Fibroblast of lung (primary cell): ENCODE results near the gene ADGRD1. TPM values are rescaled to one million over a fixed set of nuclear protein-coding genes. Genes with fewer than 3 reads are reported as not detected.
"Not testable (repeated sequence)": the region's sequence is repeated elsewhere in the genome, so short reads cannot be mapped to it uniquely, and the experiment has no call there.

Source experiments
- DNase-seq, 2 donors: peaks; one replicate each; pipeline versions ENCODE4 v3.0.0 to v3.0.0-alpha.2; 2010; ENCODE audit warnings: low read depth in 2 of 2
- H2AFZ ChIP-seq: 2 replicates; pipeline ENCODE4 v1.5.1; 2012; ENCODE audit warnings: low read length, control low read depth, inconsistent platforms
- H3K27ac ChIP-seq: 2 replicates; pipeline ENCODE4 v1.5.1; 2011; ENCODE audit warnings: low read length, control low read depth; ENCODE audit not compliant: insufficient read depth
- H3K27me3 ChIP-seq: 2 replicates; pipeline ENCODE4 v1.5.1; 2011; ENCODE audit warnings: mild to moderate bottlenecking, low read length; ENCODE audit not compliant: control insufficient read depth, insufficient read depth
- H3K36me3 ChIP-seq: 2 replicates; pipeline ENCODE4 v1.5.1; 2011; ENCODE audit warnings: low read length; ENCODE audit not compliant: control insufficient read depth, insufficient read depth
- H3K4me1 ChIP-seq: 2 replicates; pipeline ENCODE4 v1.5.1; 2011; ENCODE audit warnings: low read length; ENCODE audit not compliant: control insufficient read depth, insufficient read depth; ENCODE audit errors: extremely low read depth
- H3K4me2 ChIP-seq: 2 replicates; pipeline ENCODE4 v1.5.1; 2011; ENCODE audit warnings: low read length, control low read depth; ENCODE audit not compliant: insufficient read depth; ENCODE audit errors: extremely low read depth
- H3K4me3 ChIP-seq, 4 experiments: fragments of 200-600 bp in 1 of 4; sonication (generic) in 1 of 4; replicated peaks in 1 of 4; 2 replicates each; pipeline ENCODE4 v1.5.1; 2011 to 2016; ENCODE audit warnings: low read length in 4 of 4, low read depth in 3 of 4, mild to moderate bottlenecking in 3 of 4, control low read depth in 2 of 4, inconsistent platforms in 1 of 4, mixed read lengths in 1 of 4; ENCODE audit not compliant: insufficient read depth in 1 of 4; ENCODE audit errors: control extremely low read depth in 1 of 4
- H3K79me2 ChIP-seq: 2 replicates; pipeline ENCODE4 v1.5.1; 2012; ENCODE audit warnings: mild to moderate bottlenecking, low read length, inconsistent platforms; ENCODE audit not compliant: control insufficient read depth, insufficient read depth
- H3K9ac ChIP-seq: 2 replicates; pipeline ENCODE4 v1.5.1; 2011; ENCODE audit warnings: mild to moderate bottlenecking, low read length, control low read depth; ENCODE audit not compliant: insufficient read depth
- H3K9me3 ChIP-seq: 2 replicates; pipeline ENCODE4 v1.5.1; 2012; ENCODE audit warnings: low read depth, low read length; ENCODE audit not compliant: control insufficient read depth, insufficient read depth
- H4K20me1 ChIP-seq: 2 replicates; pipeline ENCODE4 v1.5.1; 2011; ENCODE audit warnings: low read length; ENCODE audit not compliant: control insufficient read depth, insufficient read depth; ENCODE audit errors: extremely low read depth
- EZH2 ChIP-seq: IDR thresholded peaks from 2 replicates; pipeline ENCODE4 v1.5.1; 2012; ENCODE audit warnings: low read length, control low read depth, mild to moderate bottlenecking; ENCODE audit errors: missing control alignments
- polyA plus RNA-seq, 2 donors: library from polyadenylated mRNA; depleted of rRNA in 1 of 2; stranded (reverse) in 1 of 2; unstranded in 1 of 2; fragments of >200 nt; gene quantifications; 2 replicates each; pipeline ENCODE4 v1.2.1, GENCODE V29; 2011 to 2012; ENCODE audit warnings: missing spikeins in 1 of 2
- total RNA-seq: library from RNA; depleted of rRNA; stranded (reverse); fragments of >200 nt; gene quantifications from 2 replicates; pipeline ENCODE4 v1.2.1, GENCODE V29; 2014
- TF ChIP-seq, protein P1 (sequence below), 2 donors: IDR thresholded peaks in 1 of 2; conservative IDR thresholded peaks in 1 of 2; 1 replicate in 1 of 2; 2 replicates in 1 of 2; pipeline ENCODE4 v1.5.1; 2011 to 2012; ENCODE audit warnings: low read length in 2 of 2, control low read depth in 1 of 2, inconsistent platforms in 1 of 2, low read depth in 1 of 2, mild to moderate bottlenecking in 1 of 2

Gene ADGRD1
- total and polyA plus RNA-seq, 2 donors (not counting 1 experiment from before 2014, with no cell fraction given) = 7.3 to 11.6 TPM

DNA sequence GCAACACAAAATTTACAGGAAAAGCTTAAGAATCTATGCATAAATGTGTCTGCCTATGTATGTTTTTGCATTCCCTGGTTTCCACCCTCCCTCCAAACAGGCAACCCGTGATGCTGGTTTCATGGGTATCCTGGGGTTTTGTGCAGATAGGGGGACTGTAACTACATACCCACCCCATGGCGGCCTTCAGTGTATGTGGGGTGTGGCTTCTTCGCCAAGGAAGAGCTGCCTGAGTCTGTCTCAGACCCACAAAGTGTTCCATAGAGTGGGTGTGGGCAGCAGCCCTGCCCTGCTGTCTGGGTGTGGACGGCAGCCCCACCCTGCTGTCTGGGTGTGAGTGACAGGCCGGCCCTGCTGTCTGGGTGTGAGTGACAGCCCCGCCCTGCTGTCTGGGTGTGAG, 174.8 kb downstream of the ADGRD1 start:
- Histone ChIP-seq H3K79me2 (no peaks in the 10 kb centered on the region), H3K9ac (no peak overlapping the region)
- DNase-seq = no peak

DNA sequence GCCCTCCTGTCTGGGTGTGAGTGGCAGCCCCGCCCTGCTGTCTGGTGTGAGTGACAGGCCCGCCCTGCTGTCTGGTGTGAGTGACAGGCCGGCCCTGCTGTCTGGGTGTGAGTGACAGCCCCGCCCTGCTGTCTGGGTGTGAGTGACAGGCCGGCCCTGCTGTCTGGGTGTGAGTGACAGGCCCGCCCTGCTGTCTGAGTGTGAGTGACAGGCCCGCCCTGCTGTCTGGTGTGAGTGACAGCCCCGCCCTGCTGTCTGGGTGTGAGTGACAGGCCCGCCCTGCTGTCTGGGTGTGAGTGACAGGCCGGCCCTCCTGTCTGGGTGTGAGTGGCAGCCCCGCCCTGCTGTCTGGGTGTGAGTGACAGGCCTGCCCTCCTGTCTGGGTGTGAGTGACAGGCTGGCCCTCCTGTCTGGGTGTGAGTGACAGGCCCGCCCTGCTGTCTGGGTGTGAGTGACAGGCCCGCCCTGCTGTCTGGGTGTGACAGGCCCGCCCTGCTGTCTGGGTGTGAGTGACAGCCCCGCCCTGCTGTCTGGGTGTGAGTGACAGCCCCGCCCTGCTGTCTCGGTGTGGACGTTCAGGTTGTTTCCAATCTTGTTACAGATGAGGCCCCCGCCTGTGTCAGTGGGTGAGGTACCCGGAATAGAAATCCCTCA, 175.4 kb downstream of the ADGRD1 start:
- H3K27ac ChIP-seq, H3K9ac ChIP-seq, H3K4me1 ChIP-seq, H3K4me2 ChIP-seq, H3K9me3 ChIP-seq, H3K4me3 ChIP-seq, H3K79me2 ChIP-seq, DNase-seq, H4K20me1 ChIP-seq, H2AFZ ChIP-seq, H3K36me3 ChIP-seq, H3K27me3 ChIP-seq: not testable (repeated sequence)

More for the DNA sequence above, 174.8 kb downstream of the ADGRD1 start:
- no peak for TF ChIP-seq EZH2
- TF ChIP-seq, protein P1, sequence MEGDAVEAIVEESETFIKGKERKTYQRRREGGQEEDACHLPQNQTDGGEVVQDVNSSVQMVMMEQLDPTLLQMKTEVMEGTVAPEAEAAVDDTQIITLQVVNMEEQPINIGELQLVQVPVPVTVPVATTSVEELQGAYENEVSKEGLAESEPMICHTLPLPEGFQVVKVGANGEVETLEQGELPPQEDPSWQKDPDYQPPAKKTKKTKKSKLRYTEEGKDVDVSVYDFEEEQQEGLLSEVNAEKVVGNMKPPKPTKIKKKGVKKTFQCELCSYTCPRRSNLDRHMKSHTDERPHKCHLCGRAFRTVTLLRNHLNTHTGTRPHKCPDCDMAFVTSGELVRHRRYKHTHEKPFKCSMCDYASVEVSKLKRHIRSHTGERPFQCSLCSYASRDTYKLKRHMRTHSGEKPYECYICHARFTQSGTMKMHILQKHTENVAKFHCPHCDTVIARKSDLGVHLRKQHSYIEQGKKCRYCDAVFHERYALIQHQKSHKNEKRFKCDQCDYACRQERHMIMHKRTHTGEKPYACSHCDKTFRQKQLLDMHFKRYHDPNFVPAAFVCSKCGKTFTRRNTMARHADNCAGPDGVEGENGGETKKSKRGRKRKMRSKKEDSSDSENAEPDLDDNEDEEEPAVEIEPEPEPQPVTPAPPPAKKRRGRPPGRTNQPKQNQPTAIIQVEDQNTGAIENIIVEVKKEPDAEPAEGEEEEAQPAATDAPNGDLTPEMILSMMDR (conservative IDR thresholded peaks at IDR 0.05 in 1 of 2, IDR thresholded peaks at IDR 0.05 in 1 of 2; ENCODE audit: low read depth in 1 of 2, low read length in 2 of 2) = no peak
- H3K4me1 ChIP-seq = no peaks in the 10 kb centered on the region
- no peak overlapping the region for H2AFZ ChIP-seq
- no peaks in the 10 kb centered on the region for H3K27me3 ChIP-seq
- H3K9me3 ChIP-seq = no peaks in the 10 kb centered on the region
- no peak overlapping the region for H3K4me3 ChIP-seq
- H3K27ac ChIP-seq = no peak overlapping the region
- no peaks in the 10 kb centered on the region for H3K36me3 ChIP-seq
- no peaks in the 10 kb centered on the region for H4K20me1 ChIP-seq
- no peak overlapping the region for H3K4me2 ChIP-seq

DNA sequence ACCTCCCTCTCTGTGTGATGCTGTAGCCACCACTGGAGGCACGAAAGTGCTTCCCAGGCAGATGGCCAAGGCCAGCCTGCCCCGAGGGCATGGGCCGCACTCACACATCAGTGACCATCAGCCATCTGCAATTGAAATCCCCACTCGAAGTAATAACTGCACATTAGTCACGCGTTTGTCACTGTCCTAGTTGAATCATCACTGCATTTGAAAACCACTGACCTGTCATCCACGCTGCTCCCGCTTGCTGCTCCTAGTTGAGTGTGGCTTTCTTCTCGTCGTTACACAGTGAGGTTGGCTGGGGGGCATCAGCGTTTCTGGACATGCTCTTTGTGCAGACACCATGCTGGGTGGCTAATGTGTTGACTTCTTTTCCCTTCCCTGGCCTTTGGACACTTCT, 176.1 kb downstream of the ADGRD1 start:
- no peaks in the 10 kb centered on the region for H3K4me1 ChIP-seq

More for the DNA sequence above, 176.1 kb downstream of the ADGRD1 start:
- H3K36me3 ChIP-seq = no peaks in the 10 kb centered on the region
- H2AFZ ChIP-seq = no peak overlapping the region
- TF ChIP-seq, protein P1 (conservative IDR thresholded peaks at IDR 0.05 in 1 of 2, IDR thresholded peaks at IDR 0.05 in 1 of 2; ENCODE audit: low read depth in 1 of 2, low read length in 2 of 2) = no peak
- TF ChIP-seq EZH2 = no peak
- no peaks in the 10 kb centered on the region for H3K9me3 ChIP-seq
- H4K20me1 ChIP-seq = no peaks in the 10 kb centered on the region
- no peaks in the 10 kb centered on the region for H3K27me3 ChIP-seq
- no peak overlapping the region for H3K4me2 ChIP-seq
- DNase-seq = no peak
- no peak overlapping the region for H3K9ac ChIP-seq
- no peaks in the 10 kb centered on the region for H3K79me2 ChIP-seq
- no peak overlapping the region for H3K27ac ChIP-seq
- no peak overlapping the region for H3K4me3 ChIP-seq
